Keratinocyte (primary cell): ENCODE data around the gene CA7.

ENCODE experiments used
- CTCF ChIP-seq, 3 experiments: IDR thresholded peaks in 1 of 3; conservative IDR thresholded peaks in 1 of 3; optimal IDR thresholded peaks in 1 of 3; 2 replicates in 2 of 3; 3 replicates in 1 of 3; pipeline versions ENCODE3 to v1.5.1; 2011; ENCODE audit warnings: low read length in 3 of 3, mild to moderate bottlenecking in 3 of 3, moderate library complexity in 2 of 3, control low read depth in 1 of 3, inconsistent platforms in 1 of 3; ENCODE audit not compliant: insufficient read depth in 2 of 3; ENCODE audit errors: extremely low read depth in 1 of 3
- EZH2 ChIP-seq: IDR thresholded peaks from one replicate; pipeline ENCODE4 v1.6.1; 2012; ENCODE audit warnings: inconsistent platforms, mild to moderate bottlenecking, low read length, moderate library complexity

DNA sequence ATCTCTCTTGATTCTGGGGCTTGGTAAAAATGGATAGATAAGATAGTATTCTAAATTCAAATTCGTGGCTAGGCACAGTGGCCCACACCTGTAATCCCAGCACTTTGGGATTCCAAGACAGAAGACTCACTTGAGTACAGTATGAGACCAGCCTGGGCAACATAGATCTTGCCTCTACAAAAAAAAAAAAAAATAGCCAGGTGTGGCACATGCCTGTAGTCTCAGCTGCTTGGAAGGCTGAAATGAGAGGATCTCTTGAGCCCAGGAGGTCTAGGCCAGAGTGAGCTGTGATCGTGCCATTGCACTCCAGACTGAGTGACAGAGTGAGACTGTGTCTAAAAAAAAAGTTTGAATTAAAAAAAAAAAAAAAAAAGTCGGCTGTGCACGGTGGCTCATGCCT, 45.4 kb downstream of the CA7 start:
- TF ChIP-seq CTCF (optimal IDR thresholded peaks at IDR 0.05 in 1 of 3, IDR thresholded peaks at IDR 0.05 in 1 of 3, conservative IDR thresholded peaks at IDR 0.05 in 1 of 3; ENCODE audit: extremely low read depth in 1 of 3, insufficient read depth in 2 of 3, low read length in 3 of 3) (no peak), EZH2 (no peak)
